Measurements from ENCODE around the gene PCNX1. TPM values are rescaled to one million over a fixed set of nuclear protein-coding genes. Genes with fewer than 3 reads are reported as not detected.

PCNX1 gene
- total and polyA plus RNA-seq, 12 donors: 4.5 to 66.6 (median 47.7) TPM

- H3K36me3 ChIP-seq: peaks cover 0 to 100% (median 46%) of the 10 kb centered on the region in 9 donors
- DNase-seq: no peak
- WGBS, 2 donors: 94 to 96% methylated on average over 2 of the region's 2 CpGs
- TF ChIP-seq, protein P1, sequence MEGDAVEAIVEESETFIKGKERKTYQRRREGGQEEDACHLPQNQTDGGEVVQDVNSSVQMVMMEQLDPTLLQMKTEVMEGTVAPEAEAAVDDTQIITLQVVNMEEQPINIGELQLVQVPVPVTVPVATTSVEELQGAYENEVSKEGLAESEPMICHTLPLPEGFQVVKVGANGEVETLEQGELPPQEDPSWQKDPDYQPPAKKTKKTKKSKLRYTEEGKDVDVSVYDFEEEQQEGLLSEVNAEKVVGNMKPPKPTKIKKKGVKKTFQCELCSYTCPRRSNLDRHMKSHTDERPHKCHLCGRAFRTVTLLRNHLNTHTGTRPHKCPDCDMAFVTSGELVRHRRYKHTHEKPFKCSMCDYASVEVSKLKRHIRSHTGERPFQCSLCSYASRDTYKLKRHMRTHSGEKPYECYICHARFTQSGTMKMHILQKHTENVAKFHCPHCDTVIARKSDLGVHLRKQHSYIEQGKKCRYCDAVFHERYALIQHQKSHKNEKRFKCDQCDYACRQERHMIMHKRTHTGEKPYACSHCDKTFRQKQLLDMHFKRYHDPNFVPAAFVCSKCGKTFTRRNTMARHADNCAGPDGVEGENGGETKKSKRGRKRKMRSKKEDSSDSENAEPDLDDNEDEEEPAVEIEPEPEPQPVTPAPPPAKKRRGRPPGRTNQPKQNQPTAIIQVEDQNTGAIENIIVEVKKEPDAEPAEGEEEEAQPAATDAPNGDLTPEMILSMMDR (IDR thresholded peaks at IDR 0.05): no peak
- H3K4me1 ChIP-seq: no peaks in the 10 kb centered on the region
- H3K9me3 ChIP-seq: no peaks in the 10 kb centered on the region
- no peaks in the 10 kb centered on the region for H3K27me3 ChIP-seq
- intact Hi-C loops (cut with DNase I): no loop called here
- no peak overlapping the region for H3K4me3 ChIP-seq
- ATAC-seq: no peak
- H3K27ac ChIP-seq: no peak overlapping the region
Measured at GRCh38 chr14:71107921-71108320, 200.7 kb downstream of the PCNX1 start.

DNA sequence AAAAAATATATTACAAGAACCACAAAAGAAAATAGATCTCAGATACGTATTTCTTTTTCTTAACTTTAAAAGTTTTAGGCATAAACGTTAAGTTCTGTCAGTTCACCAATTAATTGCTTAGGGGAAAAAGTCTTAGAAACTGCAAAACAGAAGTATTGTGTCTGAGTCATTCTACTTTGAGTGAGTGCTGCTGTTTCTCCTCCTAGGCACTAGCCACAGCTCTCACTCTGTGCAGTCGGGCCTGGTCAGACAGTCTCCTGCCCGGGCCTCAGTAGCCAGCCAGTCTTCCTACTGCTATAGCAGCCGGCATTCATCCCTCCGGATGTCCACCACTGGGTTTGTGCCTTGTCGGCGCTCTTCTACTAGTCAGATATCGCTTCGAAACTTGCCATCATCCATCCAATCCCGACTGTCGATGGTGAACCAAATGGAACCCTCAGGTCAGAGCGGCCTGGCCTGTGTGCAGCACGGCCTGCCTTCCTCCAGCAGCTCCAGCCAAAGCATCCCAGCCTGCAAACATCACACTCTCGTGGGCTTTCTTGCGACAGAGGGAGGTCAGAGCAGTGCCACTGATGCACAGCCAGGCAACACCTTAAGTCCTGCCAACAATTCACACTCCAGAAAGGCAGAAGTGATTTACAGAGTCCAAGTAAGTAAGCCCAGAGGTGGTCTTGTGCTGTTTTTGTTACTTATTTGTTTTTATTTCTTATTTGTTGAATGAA lies 201.3 kb downstream of the PCNX1 start:
- DNase-seq: no peak
- TF ChIP-seq, protein P1 (IDR thresholded peaks at IDR 0.05): no peak

GRCh38 chr14:71113376-71113775 lies 206.1 kb downstream of the PCNX1 start:
- DNase-seq (no peak), ATAC-seq (no peak)
- intact Hi-C loops (cut with DNase I): no loop called here
- H3K4me1 ChIP-seq: no peaks in the 10 kb centered on the region
- no peak overlapping the region for H3K4me3 ChIP-seq
- TF ChIP-seq, protein P1 (IDR thresholded peaks at IDR 0.05): no peak
- no peaks in the 10 kb centered on the region for H3K9me3 ChIP-seq
- H3K27me3 ChIP-seq: no peaks in the 10 kb centered on the region
- H3K27ac ChIP-seq: no peak overlapping the region
- H3K36me3 ChIP-seq: peaks cover 0 to 88% (median 36%) of the 10 kb centered on the region in 9 donors

More for the DNA sequence above, 201.3 kb downstream of the PCNX1 start:
- H3K9me3 ChIP-seq: no peaks in the 10 kb centered on the region
- H3K27me3 ChIP-seq: no peaks in the 10 kb centered on the region
- H3K27ac ChIP-seq: no peak overlapping the region
- intact Hi-C loops (cut with DNase I): no loop called here
- no peak overlapping the region for H3K4me3 ChIP-seq
- H3K4me1 ChIP-seq: no peaks in the 10 kb centered on the region
- 92% methylated on average over 16 of the region's 16 CpGs for WGBS, 2 donors
- peaks cover 0 to 100% (median 46%) of the 10 kb centered on the region in 9 donors for H3K36me3 ChIP-seq
- peak in 1 of 8 donors; percentile 30 for ATAC-seq

GRCh38 chr14:71114565-71114964 lies 207.3 kb downstream of the PCNX1 start:
- ATAC-seq (no peak), DNase-seq (no peak)
- Histone ChIP-seq H3K4me3 (no peak overlapping the region), H3K27ac (no peak overlapping the region), H3K4me1 (no peaks in the 10 kb centered on the region), H3K36me3 (peaks cover 0 to 79% (median 26%) of the 10 kb centered on the region in 9 donors), H3K9me3 (no peaks in the 10 kb centered on the region), H3K27me3 (no peaks in the 10 kb centered on the region)
- TF ChIP-seq, protein P1 (IDR thresholded peaks at IDR 0.05): no peak
- WGBS, 2 donors: 98% methylated on average over 1 of the region's 1 CpG
- intact Hi-C loops (cut with DNase I): no loop called here
